IPS DF 19.7 (cell line): ENCODE results near the gene ZNF407.

Source experiments
- DNase-seq: peaks from one replicate; pipeline ENCODE4 v3.0.0-alpha.2; 2013; ENCODE audit warnings: low read depth, low spot score

Gene ZNF407

DNA sequence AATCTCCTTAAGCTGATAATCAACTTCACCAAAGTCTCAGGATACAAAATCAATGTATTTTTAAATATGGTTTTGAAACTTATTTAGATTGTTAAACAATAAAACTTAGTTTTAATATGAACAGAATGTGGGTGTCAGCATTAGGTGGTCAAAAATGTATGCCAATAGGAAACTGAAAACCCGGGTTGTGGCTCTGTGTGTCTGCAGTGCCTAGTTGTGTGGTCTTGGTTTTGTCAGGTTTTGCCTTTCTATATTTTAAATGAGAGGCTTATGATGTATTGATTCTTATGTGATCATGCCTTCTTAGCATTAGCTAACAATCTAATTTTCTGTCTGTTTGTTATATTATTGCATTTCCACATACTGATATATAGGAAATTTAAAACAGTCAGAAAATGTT lies 227.8 kb downstream of the ZNF407 start:
- no peak for DNase-seq

DNA sequence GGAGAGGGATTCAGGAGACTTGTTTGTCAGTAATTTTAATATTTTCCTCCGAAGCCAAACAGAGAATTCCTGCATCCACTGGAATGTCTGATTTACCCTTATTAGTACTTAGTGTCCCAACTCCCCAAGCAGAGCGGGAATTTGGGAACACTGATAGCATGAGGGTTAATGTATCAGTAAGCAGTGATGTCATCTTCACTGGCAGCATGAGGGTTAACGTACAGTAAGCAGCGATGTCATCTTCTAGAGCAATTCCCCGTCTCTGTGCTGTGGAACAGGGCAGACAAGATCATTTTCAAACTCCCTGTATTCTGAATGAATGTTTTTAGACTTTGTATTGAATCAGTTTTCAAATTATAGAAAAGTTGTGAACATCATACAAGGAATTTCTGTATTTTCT lies 228.9 kb downstream of the ZNF407 start:
- DNase-seq = no peak

DNA sequence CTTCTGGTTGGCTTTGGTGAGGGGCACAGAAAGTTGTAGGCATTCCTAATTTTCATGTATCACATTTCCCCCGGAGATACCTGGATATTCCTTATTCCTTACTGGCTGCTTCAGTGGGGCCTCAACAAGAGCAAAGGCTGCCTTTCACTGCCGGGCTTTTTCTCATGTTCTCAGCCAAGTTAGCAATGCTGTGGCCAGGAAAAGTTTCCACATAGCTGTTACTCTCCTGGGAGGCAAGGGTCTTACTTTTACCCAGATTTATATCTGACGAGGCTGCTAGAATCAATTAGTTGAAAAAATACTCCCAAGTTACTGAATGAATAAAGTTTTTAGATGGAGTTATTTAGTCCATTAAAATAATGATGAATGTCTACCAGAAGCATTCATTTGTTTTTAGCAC lies 230.5 kb downstream of the ZNF407 start:
- no peak for DNase-seq

DNA sequence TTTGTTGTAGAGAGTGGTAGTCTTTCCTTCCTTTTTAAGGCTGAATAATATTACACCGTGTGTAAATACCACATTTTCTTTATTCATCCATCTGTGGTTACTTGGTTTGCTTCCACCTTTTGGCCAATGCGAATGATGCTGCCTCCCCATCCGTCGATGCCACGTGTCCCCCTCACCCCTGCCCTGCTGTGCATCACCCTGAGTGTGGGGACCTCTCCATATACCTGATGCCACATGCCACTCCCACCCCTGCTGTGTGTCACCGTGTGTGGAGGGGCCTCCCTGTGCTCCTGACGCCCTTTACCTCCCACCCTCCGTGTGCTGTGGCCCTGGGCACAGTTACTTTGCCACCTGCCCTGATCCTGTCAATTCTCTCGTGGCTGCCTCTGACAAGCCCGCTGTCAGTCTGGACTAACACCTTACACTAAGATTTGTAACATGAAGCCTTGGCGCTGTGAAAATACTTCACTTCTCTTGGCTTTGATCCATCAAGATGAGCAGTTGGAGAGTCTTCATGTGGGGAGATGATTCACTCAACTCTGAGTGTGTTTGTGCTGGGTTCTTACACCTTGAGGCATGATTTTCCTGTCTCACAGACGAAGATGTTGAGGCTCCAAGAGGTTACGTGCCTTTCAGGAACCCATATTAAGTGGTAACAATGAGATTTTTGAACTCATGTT lies 234.0 kb downstream of the ZNF407 start:
- no peak for DNase-seq

DNA sequence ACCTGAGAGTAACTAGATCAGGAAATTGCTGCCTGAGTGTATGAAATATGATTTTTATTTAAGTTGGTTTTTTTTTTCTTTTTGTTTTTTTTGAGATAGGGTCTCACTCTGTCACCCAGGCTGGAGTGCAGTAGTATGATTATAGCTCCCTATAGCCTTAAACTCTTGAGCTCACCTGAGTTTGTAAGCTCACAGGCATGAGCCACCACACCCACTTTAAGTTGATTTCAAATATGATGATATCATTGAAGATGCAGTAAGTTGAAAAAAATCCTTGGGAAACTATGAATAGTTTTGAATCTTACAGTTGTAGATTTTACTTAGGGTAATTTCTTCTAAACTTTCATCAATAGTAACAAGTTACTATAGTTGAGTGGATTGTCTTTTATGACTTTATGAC lies 234.7 kb downstream of the ZNF407 start:
- no peak for DNase-seq

DNA sequence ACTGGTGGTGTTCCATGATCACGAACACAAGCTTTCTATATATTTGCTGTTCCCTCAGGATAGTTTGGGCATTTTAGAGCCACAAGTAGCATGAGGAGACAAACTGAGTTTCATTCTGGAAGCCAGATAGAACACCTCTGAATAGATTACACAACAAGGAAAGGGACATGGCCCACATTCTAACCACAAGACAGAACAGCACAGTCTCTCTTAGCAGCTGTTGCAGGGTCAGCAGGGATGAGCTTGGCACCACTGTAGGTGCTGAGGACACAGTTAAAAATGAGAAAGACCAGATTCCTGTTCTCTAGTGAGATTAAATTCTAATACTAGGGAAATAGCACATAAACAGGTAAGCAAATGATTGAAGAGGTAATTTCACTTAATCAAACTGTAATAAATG lies 235.3 kb downstream of the ZNF407 start:
- no peak for DNase-seq

DNA sequence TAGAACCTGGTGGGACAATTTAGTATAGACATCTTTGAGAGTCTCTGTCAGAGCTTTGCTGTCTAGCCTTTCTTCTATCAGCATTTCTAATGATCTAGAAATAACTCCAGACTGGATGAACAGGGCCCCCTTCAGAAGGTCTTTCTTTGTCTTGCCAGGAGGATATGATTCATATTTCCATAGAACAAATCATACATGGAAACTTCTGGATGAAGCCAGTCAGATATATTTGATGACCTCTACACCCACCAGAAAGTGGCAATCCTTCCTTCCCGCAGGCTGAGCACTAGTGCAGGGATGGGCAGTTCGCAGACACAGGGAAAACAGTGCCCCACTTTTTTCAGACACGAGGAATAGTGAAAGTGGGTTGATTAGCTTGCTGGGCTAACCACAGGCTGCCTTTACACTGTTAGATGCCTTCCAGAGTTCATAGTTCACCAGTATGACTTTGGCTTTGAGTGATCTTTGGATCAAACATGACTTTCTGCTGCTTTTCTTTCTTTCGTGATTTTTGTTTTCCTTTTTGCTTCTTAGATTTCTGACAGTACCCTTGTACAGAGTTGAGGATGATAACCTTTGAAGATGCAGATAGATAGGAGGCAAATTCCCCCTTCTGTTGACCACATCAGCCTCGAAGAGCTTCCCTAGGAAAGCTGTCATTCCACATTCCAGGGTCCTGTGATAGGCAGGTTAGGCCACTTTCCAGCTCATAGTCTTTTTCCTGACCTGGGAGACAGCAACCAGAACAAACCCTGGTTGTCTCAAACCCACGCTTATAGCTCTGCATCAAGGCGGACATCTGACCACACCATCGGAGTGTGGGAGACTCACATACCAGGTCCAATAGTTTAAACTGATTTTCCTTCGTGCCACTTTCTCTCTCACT lies 237.0 kb downstream of the ZNF407 start:
- no peak for DNase-seq

DNA sequence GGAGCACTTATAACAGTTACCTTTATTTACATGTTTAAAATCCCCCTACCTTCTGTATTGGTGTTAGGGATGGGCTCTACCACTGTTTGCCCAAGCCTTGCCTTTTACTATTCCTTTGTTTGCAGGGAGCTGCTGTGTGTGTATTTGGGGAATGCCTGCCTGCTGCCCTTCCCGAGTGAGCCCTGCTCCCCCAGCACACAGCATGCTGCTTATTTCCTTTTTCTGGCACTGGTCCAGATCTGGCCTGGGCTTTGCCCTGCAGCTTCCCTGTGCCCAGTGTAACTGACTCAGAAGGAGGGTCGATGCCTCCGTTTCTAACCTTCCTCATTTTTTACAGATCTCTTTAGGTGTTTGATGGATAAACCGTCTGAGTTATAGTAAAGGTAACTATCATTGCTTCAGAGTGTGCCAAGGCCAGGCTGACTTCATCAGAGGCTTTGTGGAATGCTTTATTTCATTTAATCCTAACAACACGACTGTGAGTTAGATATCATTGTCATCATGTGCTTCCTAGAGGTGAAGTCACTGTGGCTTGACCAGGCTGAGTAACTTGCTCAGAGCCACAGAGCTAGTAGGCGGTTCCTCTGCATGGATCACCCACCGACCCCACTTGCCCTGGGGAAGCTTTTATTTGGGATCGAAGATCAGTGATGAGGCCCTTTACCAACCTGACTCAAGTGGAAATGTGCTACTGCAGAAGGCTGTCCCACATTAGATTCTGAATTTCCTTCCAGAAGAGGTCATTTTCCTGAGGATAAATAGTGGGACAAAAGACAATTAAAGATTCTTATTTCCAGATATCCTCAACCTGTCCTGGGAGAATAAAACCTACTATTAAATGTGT lies 238.8 kb downstream of the ZNF407 start:
- DNase-seq = no peak

DNA sequence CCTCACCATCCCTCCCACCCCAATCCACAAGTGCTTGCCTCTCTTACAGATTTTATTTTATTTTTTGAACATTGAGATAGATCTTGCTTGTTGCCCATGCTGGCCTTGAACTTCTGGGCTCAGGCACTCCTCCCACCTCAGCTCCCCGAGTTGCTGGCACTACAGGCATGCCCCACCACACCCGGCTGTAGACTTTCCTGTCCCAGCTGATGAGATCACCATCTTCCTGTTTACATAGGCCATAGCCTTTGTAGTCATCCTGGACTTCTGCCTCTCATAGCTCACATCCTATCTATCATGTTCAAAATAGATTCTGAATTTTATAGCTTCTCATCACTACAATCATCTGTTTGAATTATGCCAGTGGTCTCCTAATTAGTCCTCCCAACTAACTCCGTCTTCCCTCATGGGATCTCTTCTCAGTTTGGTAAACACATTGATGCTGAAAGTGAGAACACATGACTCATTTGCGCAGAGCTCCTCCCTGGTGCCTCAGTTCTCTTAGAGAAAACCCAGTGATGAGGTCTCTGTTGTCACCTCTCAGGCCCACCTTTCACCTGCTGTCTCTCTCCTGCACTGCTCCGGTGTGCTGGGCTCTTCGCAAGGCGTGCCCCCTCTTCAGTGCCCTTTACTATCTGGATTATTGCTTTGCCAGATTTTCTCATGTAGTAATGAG lies 243.0 kb downstream of the ZNF407 start:
- no peak for DNase-seq

DNA sequence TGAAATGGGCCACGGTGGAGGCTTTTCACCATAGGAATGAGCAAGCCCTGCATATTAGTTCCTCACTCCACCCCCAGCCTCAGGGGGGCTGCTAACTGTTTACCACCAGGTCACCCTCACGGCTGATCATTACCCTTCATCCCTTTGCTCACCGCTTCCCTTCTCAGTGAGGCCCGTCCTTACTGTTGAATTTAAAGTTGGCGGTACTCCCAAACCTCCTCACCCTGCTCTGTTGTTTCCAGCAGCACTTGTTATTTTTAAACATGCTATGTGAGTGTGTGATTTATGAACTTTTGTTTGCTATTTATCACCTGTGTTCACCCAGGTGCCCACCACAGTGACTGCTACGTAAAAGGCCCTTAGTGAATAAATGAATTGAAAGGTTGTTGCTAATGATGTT lies 243.6 kb downstream of the ZNF407 start:
- no peak for DNase-seq

DNA sequence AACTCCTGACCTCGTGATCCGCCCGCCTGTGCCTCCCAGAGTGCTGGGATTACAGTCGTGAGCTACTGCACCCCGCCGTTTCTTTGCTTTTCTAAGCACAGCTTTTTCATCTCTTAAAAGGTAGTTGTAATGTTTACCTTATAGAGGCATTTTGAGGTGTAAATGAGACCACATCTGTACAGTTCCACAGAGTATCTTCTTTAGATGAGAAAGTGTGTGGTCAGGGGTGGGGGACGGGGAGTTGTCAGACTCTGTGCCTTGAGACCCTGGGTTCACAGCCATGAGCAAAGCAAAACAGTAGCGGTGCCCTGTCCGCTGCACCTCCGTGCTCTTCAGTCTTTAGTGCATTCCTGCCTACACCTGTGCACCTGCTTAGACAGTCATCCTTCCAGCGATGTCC lies 251.6 kb downstream of the ZNF407 start:
- DNase-seq = no peak

DNA sequence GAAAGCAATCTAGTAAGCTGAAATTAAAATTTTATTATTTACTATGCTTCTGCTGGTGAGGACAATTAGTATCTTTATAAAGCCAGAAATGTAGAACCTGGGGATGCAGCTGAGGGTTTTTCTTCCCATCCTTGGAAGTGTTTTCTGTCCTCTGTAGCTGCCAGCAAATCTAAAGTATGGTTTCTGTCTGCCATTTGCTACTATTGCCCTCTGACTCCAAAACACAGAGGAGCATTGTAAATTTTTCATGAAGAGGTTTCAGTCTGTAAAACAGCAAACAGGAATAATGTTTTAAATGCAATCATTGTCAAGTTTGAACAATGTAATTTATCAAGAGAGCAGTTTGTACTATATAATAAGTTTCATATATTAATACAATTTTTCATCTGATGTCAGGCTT lies 258.8 kb downstream of the ZNF407 start:
- DNase-seq = no peak

DNA sequence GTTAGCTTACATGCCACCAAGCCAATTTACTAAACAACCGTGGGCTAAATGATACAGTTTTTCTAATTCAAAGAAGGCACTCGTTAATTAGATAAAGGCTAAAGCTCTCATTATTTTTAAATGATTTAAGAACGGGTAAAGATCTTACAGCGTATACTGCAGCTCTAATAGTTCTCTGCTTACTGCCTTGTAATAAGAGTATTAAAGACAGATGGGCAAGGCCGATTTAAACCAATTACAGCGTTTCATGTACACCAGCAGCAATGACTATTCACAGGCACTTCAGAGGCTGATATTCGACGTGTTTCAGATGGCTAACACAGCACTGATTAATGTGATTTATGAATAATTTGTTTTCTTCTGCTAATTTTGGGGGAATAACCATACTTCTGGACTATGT lies 259.3 kb downstream of the ZNF407 start:
- no peak for DNase-seq

DNA sequence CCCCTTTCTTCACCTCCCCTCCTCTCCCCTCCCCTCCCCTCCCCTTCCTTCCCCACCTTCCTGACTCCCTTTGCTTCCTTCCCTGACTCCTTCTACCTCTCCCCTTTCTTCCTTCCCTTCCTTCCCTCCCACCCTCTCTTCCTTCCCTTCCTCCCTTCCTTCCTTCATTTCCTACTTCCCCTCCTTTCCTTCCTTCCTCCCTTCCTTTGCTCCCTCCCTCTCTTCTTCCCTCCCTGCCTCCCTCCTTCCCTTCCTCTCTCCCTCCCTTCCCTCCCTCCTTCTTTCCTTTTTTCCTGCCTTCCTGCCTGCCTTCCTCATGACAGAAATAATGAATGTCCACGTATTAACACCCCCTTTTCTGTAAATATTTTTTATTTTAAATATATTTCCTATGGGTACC lies 260.2 kb downstream of the ZNF407 start:
- DNase-seq = no peak

DNA sequence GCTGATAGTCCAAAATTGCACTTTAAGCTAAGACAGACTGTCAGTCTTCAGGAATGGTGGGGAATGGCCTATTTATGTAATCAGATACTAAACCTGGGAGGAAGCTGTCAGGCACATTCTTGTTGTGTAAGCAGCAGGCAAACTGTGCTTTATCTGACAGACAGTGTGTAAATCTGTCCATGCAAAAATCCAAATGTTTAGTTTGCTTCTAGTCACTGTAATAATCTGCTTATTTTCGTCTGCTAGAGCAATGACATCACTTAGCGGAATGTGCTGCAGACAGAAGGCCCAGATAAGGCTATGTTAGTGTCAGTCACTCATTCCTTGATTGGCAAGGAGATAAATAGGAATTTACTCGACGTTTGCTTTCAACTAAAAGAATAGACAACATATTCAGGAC lies 263.5 kb downstream of the ZNF407 start:
- DNase-seq = no peak

DNA sequence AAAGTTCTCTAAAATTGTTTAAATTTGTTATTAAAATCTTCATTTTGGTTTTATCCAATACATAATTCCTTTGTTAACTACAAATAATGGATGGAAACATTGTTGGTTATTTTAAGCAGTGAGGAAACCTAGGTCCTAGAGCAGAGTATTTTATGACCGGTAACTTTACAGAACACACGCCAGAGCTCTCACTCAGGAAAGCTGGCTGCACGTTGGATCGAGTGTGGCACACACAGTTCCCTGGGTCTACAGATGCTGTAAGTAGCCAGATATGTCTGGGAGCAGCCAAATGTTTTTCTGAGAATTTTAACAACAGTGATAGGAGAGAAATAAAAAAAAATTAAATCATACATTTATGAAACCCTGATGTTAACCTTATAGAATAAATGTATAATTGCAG lies 264.4 kb downstream of the ZNF407 start:
- DNase-seq = no peak

DNA sequence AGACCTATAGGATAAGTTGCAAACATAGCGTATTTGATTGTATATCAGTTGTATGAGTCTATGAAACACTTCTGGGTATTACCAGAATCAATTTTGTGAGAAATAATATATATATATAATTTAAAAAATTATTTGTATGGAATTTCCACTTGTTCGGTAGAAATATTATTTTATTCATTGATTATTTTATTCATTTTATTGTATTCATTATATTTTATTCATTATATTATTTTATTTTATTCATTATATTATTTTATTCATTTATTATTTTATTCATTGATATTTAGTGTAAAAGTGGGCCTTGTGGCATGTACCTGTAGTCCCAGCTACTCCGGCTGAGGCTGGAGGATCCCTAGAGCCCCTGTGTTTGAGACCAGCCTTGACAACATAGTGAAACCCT lies 268.9 kb downstream of the ZNF407 start:
- no peak for DNase-seq

DNA sequence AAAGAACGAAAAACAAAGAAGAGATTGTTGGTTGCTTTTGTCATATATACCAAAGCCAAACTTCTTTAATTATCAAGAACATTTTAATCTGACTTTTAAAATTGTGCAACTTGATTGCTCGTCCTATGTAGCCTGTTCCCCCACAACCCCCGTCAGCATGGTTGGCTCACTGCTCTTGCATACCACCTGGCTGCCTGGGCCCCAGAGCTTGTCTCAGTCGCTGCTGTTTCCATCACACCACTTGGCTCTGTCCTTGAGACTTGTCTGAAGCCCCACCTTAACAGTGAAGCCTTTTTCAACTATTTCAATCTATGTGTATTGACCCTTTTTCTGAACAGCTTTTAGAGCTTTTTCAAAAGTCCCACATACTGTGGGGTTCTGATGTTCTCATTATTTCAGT lies 270.8 kb downstream of the ZNF407 start:
- no peak for DNase-seq

DNA sequence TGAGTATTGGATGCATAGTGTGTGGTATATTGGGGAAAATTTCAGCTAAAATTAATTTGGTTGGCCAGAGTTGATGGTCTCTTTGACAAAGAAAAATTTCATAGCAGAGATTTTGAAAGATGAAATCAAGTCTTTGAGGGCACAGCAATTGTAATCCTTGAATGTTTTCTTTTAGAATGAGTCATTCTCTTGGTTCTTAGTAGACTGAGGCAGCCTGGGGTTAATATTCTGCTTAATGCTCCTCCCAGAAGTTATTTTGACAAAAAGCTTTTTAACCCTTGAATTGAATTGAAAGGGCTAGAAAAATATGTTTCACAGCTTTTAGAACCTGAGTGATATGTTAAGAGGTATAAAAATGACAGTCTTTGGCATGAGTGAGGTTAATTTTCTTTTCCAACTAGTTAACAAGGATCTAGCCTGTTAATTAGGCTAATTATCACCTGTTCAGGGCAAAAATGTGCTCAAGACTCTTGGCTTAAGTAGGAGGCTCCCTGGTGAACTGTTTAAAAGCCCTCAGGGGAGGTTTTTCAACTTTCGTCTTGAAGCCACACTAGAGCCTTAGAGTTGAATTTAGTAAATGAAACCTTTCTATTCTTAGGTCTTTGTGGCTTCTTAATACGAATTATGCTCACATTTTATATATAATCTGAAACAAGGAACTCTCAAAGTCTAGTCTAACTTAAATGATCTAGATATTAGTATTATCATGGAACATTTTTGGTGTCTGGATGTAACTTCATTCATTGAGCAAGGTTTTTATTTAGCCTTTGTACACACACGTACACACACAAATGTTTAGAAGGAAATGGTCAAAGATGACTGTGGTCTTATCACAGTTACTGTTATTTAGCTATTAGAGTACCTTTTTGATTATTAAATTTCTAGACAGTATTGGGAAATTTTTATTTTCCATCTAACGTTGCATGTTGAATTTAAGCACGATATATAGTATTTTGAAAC lies 272.5 kb downstream of the ZNF407 start:
- DNase-seq = no peak

DNA sequence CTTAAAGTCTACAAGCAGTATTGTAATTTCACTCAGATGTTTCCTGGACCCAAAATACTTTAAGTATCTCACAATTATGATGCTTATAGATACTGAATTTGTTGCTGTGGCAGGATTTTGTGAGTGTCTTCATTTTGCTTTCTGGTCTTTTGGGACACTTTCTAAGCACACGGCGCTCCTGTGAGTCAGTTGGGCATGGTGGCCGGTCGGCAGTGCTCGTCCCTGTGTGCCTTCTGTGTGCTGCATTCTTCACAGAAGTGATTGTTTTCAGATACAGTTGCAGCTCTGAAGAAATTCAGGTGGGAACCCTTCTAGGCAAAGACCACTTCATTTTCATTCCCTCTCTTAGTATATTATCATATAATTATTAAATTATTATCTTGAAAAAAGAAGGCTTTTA lies 273.3 kb downstream of the ZNF407 start:
- DNase-seq = no peak

DNA sequence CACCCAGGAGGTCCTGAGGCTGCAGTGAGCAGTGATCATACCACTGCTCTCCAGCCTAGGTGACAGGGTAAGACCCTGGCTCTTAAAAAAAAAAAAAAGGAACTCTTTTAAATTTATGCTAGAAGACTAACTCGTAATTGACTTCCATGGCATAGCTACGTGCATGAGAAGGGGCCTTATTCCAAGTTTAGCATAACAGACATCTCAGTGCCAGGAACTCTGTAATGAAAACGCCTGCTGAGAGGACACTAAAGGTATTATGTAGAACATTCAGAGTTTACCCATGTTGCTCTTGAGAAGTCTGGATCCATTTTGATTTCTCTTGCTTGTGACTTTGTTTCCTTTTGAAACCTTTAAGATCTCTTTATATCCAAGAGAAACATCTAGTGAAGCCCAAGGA lies 276.0 kb downstream of the ZNF407 start:
- no peak for DNase-seq
